MM.1S (cell line): ENCODE data around the gene LCN15.

Experiments used
- EZH2 ChIP-seq: fragments of 300-600 bp; sonication (generic); optimal IDR thresholded peaks from 2 replicates; pipeline ENCODE3; 2017; ENCODE audit warnings: low read depth, mild to moderate bottlenecking, antibody characterized with exemption, low read length, mixed read lengths
- EZH2phosphoT487 ChIP-seq: fragments of 300-600 bp; sonication (generic); IDR thresholded peaks from 2 replicates; pipeline ENCODE4 v1.6.1; 2018; ENCODE audit warnings: antibody characterized with exemption, low read length
- TF ChIP-seq, protein P1 (sequence below): fragments of 300-600 bp; sonication (generic); IDR thresholded peaks from 2 replicates; pipeline ENCODE4 v1.5.1; 2016; ENCODE audit warnings: antibody characterized with exemption, low read length, mixed read lengths

DNA sequence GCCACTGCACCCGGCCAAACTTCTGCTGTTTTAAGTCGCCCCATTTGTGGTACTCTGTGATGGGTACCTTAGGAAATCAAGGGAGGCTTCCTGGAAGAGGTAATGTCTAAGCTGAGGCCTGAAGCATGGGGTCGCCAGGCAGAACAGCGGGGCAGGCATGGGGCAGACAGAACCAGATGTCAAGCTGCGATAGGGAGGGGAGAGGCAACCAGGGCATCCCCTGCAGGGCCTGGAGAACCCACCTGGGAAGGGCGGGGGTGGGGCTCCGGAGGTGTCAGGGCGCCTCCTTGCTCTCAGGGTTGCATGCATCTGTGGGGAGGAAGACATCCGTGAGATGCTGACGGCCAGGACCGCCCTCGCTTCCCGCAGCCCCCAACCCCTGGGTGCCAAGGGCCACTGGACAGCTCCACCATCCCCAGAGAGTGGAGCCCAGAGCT is 2.8 kb downstream of the LCN15 start:
- TF ChIP-seq, protein P1, sequence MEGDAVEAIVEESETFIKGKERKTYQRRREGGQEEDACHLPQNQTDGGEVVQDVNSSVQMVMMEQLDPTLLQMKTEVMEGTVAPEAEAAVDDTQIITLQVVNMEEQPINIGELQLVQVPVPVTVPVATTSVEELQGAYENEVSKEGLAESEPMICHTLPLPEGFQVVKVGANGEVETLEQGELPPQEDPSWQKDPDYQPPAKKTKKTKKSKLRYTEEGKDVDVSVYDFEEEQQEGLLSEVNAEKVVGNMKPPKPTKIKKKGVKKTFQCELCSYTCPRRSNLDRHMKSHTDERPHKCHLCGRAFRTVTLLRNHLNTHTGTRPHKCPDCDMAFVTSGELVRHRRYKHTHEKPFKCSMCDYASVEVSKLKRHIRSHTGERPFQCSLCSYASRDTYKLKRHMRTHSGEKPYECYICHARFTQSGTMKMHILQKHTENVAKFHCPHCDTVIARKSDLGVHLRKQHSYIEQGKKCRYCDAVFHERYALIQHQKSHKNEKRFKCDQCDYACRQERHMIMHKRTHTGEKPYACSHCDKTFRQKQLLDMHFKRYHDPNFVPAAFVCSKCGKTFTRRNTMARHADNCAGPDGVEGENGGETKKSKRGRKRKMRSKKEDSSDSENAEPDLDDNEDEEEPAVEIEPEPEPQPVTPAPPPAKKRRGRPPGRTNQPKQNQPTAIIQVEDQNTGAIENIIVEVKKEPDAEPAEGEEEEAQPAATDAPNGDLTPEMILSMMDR: no peak
- no peak for TF ChIP-seq EZH2phosphoT487
- no peak for TF ChIP-seq EZH2
